Osteoblast (primary cell): Measurements from ENCODE around the gene PPT1. TPM values are rescaled to one million over a fixed set of nuclear protein-coding genes. Genes with fewer than 3 reads are reported as not detected.

Experiments used
- DNase-seq: peaks from one replicate; pipeline ENCODE4 v3.0.0; 2011; ENCODE audit warnings: low spot score, mixed read lengths; ENCODE audit not compliant: insufficient read length; ENCODE audit errors: missing footprints
- H2AFZ ChIP-seq: 2 replicates; pipeline ENCODE4 v1.6.0; 2011; ENCODE audit warnings: mild to moderate bottlenecking, low read length
- H3K27ac ChIP-seq: 2 replicates; pipeline ENCODE4 v1.5.1; 2011; ENCODE audit warnings: mild to moderate bottlenecking, low read depth, low read length, moderate library complexity
- H3K27me3 ChIP-seq: 2 replicates; pipeline ENCODE4 v1.6.0; 2012; ENCODE audit warnings: mild to moderate bottlenecking, control low read depth, inconsistent platforms, low read length, moderate library complexity; ENCODE audit not compliant: insufficient read depth
- H3K36me3 ChIP-seq: 2 replicates; pipeline ENCODE4 v1.5.1; 2011; ENCODE audit warnings: mild to moderate bottlenecking, low read length, control low read depth, moderate library complexity; ENCODE audit not compliant: insufficient read depth
- H3K4me1 ChIP-seq: 2 replicates; pipeline ENCODE4 v1.5.1; 2011; ENCODE audit warnings: mild to moderate bottlenecking, low read length, control low read depth, moderate library complexity; ENCODE audit not compliant: insufficient read depth
- H3K4me2 ChIP-seq: 2 replicates; pipeline ENCODE4 v1.6.0; 2011; ENCODE audit warnings: mild to moderate bottlenecking, low read length; ENCODE audit not compliant: insufficient read depth
- H3K4me3 ChIP-seq: fragments of 200-600 bp; sonication (generic); 3 replicates; pipeline ENCODE4 v1.5.1; 2012; ENCODE audit warnings: mild to moderate bottlenecking, low read length, inconsistent platforms; ENCODE audit not compliant: insufficient read depth
- H3K79me2 ChIP-seq: 2 replicates; pipeline ENCODE4 v1.6.0; 2012; ENCODE audit warnings: mild to moderate bottlenecking, low read length, control low read depth, inconsistent platforms; ENCODE audit not compliant: insufficient read depth
- H3K9me3 ChIP-seq: 2 replicates; pipeline ENCODE4 v1.5.1; 2011; ENCODE audit warnings: low read depth, low read length, control low read depth
- H4K20me1 ChIP-seq: 2 replicates; pipeline ENCODE4 v1.6.0; 2012; ENCODE audit warnings: mild to moderate bottlenecking, low read length, control low read depth; ENCODE audit not compliant: insufficient read depth
- total RNA-seq: library from RNA; depleted of rRNA; stranded (reverse); fragments of >200 nt; gene quantifications from 2 replicates; pipeline ENCODE4 v1.2.3, GENCODE V29; 2012
- TF ChIP-seq, protein P1 (sequence below): IDR thresholded peaks from 2 replicates; pipeline ENCODE4 v1.5.1; 2011; ENCODE audit warnings: mild to moderate bottlenecking, low read depth, low read length, moderate library complexity; ENCODE audit errors: extremely low read depth

Gene PPT1
- total RNA-seq, 1 donor: 40.9 TPM

DNA sequence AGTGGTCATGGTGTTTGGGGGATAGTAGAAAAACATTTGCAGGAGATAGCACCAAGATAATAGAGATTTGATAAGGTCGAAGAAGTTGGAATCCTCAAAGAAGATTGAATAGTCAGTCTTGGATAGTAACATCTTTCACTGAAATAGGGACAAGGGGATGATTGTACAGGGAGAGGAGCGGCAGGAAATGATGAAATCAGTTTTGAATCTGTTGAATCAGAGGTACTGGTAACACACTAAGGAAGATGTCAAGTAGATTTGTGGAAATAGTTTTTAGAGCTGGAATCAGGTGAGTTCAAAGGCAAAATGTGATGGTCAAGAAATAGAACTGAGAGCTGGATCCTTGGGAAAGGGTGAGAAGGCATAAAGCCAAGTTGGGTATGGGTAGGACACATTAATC, 30.0 kb downstream of the PPT1 start:
- Histone ChIP-seq H4K20me1 (peaks cover 13% of the 10 kb centered on the region), H3K79me2 (peaks cover 34% of the 10 kb centered on the region), H3K27ac (peak overlapping the region; percentile 30), H3K4me2 (no peak overlapping the region), H2AFZ (no peak overlapping the region), H3K36me3 (peaks cover 90% of the 10 kb centered on the region), H3K27me3 (no peaks in the 10 kb centered on the region), H3K4me3 (no peak overlapping the region), H3K9me3 (no peaks in the 10 kb centered on the region), H3K4me1 (no peaks in the 10 kb centered on the region)
- TF ChIP-seq, protein P1, sequence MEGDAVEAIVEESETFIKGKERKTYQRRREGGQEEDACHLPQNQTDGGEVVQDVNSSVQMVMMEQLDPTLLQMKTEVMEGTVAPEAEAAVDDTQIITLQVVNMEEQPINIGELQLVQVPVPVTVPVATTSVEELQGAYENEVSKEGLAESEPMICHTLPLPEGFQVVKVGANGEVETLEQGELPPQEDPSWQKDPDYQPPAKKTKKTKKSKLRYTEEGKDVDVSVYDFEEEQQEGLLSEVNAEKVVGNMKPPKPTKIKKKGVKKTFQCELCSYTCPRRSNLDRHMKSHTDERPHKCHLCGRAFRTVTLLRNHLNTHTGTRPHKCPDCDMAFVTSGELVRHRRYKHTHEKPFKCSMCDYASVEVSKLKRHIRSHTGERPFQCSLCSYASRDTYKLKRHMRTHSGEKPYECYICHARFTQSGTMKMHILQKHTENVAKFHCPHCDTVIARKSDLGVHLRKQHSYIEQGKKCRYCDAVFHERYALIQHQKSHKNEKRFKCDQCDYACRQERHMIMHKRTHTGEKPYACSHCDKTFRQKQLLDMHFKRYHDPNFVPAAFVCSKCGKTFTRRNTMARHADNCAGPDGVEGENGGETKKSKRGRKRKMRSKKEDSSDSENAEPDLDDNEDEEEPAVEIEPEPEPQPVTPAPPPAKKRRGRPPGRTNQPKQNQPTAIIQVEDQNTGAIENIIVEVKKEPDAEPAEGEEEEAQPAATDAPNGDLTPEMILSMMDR: no peak
- DNase-seq: no peak

DNA sequence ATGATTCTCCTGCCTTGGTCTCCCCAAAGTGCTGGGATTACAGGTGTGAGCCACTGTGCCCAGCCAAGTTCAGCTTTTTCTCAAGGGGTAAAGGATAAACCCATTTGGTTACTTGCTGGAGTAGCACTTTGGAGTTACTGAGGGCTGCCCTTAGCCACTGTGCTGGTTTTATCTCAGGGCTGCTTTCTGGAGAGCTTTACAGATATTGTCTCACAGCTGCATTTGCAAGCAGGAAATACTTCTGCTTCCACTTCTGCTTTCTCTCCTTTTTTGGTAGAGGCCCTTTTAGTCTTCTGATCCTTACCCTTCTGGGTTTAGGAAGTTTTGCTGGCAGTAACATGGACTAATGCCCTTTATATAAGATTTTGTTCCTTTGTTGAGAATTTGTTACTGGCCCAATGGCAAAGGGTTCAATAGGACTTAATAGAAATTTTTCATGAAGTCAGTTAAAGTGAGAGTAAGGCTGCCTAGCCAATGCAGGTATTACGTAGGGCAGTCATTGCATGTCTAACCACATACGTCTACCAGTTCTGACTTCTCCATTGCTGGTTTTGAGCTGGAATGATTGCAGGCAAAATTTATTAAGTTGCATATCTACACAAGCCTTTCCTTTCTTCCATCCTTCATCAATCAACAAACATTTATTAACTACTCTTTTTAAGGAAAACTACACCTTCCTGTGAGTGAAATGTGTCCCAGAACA, 32.1 kb downstream of the PPT1 start:
- H3K4me2 ChIP-seq: no peak overlapping the region
- H2AFZ ChIP-seq: no peak overlapping the region
- H3K27me3 ChIP-seq: no peaks in the 10 kb centered on the region
- H3K79me2 ChIP-seq: peaks cover 51% of the 10 kb centered on the region
- peaks cover 91% of the 10 kb centered on the region for H3K36me3 ChIP-seq
- DNase-seq: no peak
- H3K9me3 ChIP-seq: no peaks in the 10 kb centered on the region
- no peak overlapping the region for H3K27ac ChIP-seq
- peaks cover 1% of the 10 kb centered on the region for H3K4me1 ChIP-seq
- peaks cover 10% of the 10 kb centered on the region for H4K20me1 ChIP-seq
- TF ChIP-seq, protein P1: no peak
- no peak overlapping the region for H3K4me3 ChIP-seq

DNA sequence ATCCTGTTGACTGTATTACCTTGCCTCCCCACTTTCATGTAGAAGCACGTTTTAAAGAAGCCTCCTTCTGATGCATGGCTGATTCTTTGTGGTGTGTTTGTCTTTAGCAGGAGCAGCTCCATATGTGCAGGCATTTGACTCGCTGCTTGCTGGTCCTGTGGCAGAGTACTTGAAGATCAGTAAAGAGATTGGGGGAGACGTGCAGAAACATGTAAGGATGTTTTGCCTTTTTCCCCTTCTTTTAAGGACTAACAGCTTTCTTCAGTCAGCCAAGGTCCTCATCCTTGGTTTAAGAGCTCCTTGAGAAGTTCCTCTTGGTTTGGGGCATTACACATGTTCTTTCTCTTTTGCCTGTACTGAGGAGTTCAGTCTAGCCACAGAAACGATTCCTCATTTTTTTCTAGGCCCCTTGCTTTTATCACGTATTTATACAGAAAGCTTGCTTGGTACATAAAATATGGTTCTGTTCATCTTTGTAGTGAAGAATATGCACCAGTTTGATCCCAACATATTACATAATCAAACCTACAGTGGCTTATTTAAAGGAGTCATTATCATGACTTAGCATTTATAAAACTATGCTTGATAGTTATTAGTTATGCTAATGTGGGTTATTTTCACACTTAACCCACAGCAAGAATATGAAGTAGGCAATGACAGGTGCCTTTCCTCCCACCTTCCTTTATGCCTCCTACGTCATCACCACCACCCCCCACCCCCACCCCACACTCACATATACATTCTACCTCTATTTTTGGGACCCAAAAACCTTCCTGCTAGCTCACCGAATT, 36.9 kb downstream of the PPT1 start:
- DNase-seq: no peak
- H2AFZ ChIP-seq: no peak overlapping the region
- no peak overlapping the region for H3K27ac ChIP-seq
- H4K20me1 ChIP-seq: peaks cover 52% of the 10 kb centered on the region
- no peaks in the 10 kb centered on the region for H3K27me3 ChIP-seq
- peaks cover 65% of the 10 kb centered on the region for H3K36me3 ChIP-seq
- H3K4me1 ChIP-seq: peaks cover 27% of the 10 kb centered on the region
- H3K79me2 ChIP-seq: peaks cover 82% of the 10 kb centered on the region
- H3K4me2 ChIP-seq: no peak overlapping the region
- H3K9me3 ChIP-seq: no peaks in the 10 kb centered on the region
- no peak overlapping the region for H3K4me3 ChIP-seq
- TF ChIP-seq, protein P1: no peak

DNA sequence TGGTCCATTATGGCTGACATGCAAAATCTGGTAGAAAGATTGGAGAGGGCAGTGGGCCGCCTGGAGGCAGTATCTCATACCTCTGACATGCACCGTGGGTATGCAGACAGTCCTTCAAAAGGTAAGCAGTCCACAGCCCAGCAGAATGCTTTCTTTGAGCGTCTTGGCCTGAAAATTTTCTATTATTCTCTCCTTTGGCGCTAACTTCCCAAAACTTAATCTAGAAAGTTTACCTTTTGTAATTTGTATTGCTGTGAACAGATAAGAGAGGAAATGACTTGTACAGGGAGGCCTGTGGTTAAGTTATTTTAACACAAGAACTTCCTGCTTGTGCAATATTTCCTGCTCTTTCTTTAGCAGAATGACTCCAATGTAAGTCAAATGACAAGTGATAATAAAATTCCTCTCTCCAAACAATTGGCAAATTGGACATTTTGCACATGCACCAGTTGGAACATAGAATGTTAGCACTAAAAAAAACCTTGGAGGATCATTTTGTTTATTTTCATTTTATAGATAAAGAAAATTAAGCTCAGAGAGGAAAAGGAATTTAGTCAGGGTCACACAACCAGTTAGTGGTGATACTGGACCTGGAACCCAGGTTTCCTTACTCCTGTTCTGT, 37.6 kb downstream of the PPT1 start:
- DNase-seq: no peak
- no peaks in the 10 kb centered on the region for H3K27me3 ChIP-seq
- H3K9me3 ChIP-seq: no peaks in the 10 kb centered on the region
- H3K79me2 ChIP-seq: peaks cover 86% of the 10 kb centered on the region
- H2AFZ ChIP-seq: no peak overlapping the region
- peaks cover 58% of the 10 kb centered on the region for H4K20me1 ChIP-seq
- H3K36me3 ChIP-seq: peaks cover 58% of the 10 kb centered on the region
- H3K27ac ChIP-seq: peak overlapping the region; percentile 29
- TF ChIP-seq, protein P1: no peak
- no peak overlapping the region for H3K4me3 ChIP-seq
- H3K4me1 ChIP-seq: peaks cover 27% of the 10 kb centered on the region
- no peak overlapping the region for H3K4me2 ChIP-seq
